GM12892 (cell line): ENCODE data around the gene MICU2.

ENCODE experiments used
- POLR2AphosphoS5 ChIP-seq: IDR thresholded peaks from 2 replicates; pipeline ENCODE4 v1.6.1; 2011; ENCODE audit warnings: low read depth, low read length, control low read depth
- TAF1 ChIP-seq: IDR thresholded peaks from 2 replicates; pipeline ENCODE4 v1.6.1; 2011; ENCODE audit warnings: low read depth, mild to moderate bottlenecking, control low read depth, low read length, borderline replicate concordance

- TF ChIP-seq TAF1 (no peak), POLR2AphosphoS5 (no peak)
Measured at GRCh38 chr13:21625366-21625765, 21.4 kb upstream of the MICU2 start.
